GM13977 (cell line): ENCODE results near the gene ALKBH2.
"Not testable (repeated sequence)": the region's sequence is repeated elsewhere in the genome, so short reads cannot be mapped to it uniquely, and the experiment has no call there.

Experiments
- DNase-seq: peaks from one replicate; pipeline ENCODE4 v3.0.0; 2012; ENCODE audit warnings: low spot score
- CTCF ChIP-seq: IDR thresholded peaks from 2 replicates; pipeline ENCODE4 v1.5.1; 2012; ENCODE audit warnings: mild to moderate bottlenecking, control low read depth; ENCODE audit not compliant: insufficient read depth; ENCODE audit errors: extremely low read depth, missing control alignments
- in situ Hi-C: fragments of 300-500 bp; cut with MboI; formaldehyde crosslinking; loops from one replicate; pipeline ENCODE4 v1.12.0; 2022; ENCODE audit warnings: low sequenced_read_pairs, low pct_unique_long_range_greater_than_20kb, mixed read lengths, inconsistent platforms; ENCODE audit not compliant: unreplicated experiment

Gene ALKBH2

DNA sequence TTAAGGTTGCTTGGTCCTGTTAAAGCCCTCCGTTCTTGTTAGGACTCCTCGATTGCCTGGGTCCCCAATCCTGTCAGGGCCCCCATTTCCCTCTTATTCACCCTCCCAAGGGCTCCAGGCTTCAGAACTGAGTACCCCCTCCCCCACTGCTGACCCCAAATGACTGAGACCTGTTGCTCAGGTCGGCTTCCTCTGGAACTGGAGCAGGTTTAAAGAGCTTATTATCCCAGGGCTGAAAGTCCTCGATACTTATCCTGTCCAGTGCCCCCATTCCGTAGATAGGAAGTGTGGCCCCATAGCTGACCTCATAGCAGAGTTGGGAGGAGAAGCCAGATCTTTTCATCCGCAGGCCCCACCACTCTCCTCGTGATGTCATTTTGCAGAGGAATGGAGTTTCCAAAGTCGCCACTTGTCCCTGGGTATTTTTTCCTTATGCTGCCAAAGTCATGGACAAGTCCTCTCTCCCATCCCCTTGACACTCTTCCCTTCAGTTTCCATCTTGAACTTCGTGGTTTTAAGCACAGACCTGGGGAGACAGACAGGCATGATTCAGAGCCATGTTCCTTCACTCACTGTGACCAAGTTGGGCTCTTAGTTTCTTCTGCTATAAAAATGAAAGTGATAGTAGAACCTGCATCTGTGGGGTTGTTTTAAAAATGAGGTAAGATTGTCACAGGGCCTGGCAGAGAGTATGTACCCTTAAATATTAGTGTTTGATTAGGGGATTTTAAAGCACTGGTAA lies 39.7 kb downstream of the ALKBH2 start:
- in situ Hi-C loops, result no loop called here
- peak; percentile 78 for DNase-seq
- TF ChIP-seq CTCF, result no peak

- peak; percentile 9 for TF ChIP-seq CTCF
- in situ Hi-C loops, result no loop called here
Measured at GRCh38 chr12:109052414-109053323, 40.6 kb downstream of the ALKBH2 start, which contains the start of gene USP30. Gene USP30, plus strand, starts transcription at chr12:109052576. Its CDS starts 103 bp downstream, at chr12:109052679.

GRCh38 chr12:109052097-109052413 lies 41.2 kb downstream of the ALKBH2 start:
- no peak for DNase-seq
- in situ Hi-C loops, result no loop called here
- TF ChIP-seq CTCF, result no peak

More at GRCh38 chr12:109052414-109053323, 40.6 kb downstream of the ALKBH2 start, which contains the start of gene USP30:
- DNase-seq, result peak; percentile 90

GRCh38 chr12:109049794-109050193 lies 43.5 kb downstream of the ALKBH2 start:
- in situ Hi-C loops, DNase-seq: not testable (repeated sequence)

DNA sequence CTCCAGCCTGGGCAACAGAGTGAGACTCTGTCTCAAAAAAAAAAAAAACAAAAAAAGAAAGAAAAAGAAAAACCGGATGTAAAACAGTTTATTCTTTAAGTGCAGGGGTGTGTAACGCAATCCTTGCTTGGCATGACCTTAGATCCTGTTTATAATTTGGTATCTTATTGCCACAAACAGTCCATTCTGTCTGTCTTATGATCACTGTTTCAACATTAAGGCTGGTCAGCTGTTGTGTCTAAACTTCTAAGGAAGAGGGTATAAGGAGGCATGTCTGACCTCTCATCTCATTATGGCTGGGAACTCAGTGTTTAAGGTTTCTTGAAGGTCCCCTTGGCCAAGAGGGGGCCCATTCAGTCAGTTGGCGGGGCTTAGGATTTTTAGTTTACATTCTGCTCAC lies 44.6 kb downstream of the ALKBH2 start:
- DNase-seq, in situ Hi-C loops: not testable (repeated sequence)

DNA sequence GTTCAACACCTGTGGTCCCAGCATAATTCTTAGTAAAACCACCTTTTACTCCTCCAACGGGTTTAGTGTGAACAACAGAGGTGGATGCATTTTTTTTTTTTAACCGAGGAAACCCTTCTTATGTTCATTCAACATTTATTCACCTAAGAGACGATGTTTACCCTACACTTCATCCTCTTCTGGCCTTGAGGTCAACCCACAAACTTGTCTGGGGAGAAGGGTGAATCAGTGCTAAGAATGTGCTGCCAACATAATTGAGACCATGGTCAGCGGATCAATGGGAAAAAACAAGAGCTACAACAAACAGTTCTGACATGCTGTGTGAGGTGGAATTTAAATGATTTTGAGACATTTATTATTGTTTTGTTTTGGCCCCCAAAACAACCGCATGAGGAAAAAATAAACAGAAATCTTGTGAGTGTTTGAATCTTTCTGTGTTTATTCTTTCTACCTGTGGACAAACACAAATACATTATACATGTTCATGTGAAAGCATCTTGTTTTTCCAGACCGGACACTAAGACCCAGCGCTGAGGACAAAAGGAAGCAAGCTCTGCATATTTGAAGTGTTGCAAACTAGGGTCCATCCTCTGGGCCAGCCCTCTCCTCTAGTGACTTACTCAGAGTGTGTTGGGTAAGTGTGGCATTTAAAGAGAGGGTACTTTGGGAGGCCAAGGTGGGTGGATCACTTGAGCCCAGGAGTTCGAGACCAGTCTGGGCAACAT lies 46.0 kb downstream of the ALKBH2 start:
- no peak for DNase-seq
- no peak for TF ChIP-seq CTCF
- in situ Hi-C loops, result no loop called here

DNA sequence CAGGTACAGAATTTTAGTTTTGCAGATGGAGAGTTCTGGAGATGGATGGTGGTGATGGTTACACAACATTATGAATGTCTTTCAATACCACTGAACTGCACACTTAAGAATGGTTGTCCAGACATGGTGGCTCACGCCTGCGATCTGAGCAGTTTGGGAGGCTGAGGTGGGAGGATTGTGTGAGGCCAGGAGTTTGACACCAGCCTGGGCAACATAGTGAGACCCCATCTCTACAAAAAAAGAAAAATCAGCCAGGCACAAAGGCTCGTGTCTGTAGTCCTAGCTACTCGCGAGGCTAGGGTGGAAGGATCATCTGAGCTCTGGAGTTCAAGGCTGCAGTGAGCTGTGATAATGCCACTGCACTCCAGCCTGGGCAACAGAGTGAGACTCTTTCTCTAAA lies 49.0 kb downstream of the ALKBH2 start:
- no peak for TF ChIP-seq CTCF
- DNase-seq, result no peak
- in situ Hi-C loops, result no loop called here
